ENCODE measurements around the gene ABCF1.
A peak's percentile ranks its signal among the peaks of the same experiment; 100 is the strongest.

ABCF1 gene

DNA sequence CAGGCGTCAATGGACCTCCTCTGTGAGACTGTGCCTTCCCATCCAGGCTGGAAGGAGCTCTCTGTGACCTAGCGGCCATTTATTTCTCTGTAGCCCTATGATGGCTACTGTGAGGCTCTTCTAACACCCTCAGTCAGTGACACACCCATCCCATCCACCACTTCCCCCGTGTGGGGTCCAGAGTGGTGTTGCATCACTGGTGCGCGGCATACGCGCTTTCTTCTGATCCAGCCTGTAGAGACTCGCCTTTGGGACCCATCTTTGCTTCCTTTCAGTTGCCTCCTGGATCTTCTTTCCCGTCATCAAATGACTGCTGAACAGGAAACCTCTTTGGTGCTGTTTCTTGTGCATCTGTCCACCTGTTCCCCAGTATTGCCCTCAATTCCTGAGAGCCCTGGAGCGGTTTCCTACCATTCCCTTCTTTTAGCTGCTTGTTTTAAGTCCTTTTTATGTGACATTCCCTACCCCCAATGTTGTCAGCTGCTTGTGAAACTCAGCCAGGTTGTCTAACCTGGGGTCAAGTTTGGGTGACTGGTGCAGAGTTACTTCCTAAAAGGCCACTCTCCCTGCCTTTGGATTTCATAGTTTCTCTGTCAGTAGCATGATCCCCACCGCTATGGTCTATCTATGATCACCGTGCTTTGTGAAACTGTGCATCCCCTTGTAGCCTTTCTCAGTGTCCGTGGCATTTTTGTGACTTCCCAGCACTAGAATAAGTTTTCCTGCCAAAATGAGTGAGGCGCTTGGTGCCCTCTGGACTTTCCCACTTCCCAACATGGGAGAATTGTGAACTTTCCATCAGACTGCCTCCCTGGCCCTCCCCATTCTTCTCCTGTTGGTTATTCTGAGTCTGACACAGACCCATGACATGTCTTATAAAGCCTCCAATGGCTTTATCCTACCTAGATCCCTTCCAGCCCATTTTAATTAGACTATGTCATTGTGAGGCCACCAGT lies 8.5 kb upstream of the ABCF1 start:
- H3K4me3 ChIP-seq (ENCODE audit: low read depth, low read length): no peak overlapping the region
- no peak for DNase-seq (ENCODE audit: low read depth)
- TF ChIP-seq, protein P1, sequence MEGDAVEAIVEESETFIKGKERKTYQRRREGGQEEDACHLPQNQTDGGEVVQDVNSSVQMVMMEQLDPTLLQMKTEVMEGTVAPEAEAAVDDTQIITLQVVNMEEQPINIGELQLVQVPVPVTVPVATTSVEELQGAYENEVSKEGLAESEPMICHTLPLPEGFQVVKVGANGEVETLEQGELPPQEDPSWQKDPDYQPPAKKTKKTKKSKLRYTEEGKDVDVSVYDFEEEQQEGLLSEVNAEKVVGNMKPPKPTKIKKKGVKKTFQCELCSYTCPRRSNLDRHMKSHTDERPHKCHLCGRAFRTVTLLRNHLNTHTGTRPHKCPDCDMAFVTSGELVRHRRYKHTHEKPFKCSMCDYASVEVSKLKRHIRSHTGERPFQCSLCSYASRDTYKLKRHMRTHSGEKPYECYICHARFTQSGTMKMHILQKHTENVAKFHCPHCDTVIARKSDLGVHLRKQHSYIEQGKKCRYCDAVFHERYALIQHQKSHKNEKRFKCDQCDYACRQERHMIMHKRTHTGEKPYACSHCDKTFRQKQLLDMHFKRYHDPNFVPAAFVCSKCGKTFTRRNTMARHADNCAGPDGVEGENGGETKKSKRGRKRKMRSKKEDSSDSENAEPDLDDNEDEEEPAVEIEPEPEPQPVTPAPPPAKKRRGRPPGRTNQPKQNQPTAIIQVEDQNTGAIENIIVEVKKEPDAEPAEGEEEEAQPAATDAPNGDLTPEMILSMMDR (conservative IDR thresholded peaks at IDR 0.05; ENCODE audit: low read depth, low read length): no peak

DNA sequence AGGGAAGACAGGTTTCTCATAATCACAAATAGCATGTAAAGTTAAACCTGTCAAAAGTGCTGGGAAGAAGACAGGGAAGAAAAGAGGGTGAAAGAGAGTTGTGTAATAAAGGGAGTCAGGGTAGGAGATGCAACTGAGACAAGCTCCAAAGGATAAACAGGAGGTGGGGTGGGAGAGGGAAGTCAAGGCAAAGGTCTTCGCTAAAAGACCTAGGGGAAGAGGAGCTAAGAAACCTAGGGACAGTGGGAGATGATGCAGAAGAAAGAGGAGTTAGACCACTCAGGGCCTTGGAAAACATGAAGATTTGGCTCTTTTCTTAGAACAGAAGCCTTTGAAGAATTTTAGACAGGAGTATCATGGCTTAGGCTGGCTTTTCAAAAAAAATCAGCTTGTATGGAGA lies 7.1 kb upstream of the ABCF1 start:
- TF ChIP-seq, protein P1 (conservative IDR thresholded peaks at IDR 0.05; ENCODE audit: low read depth, low read length): no peak
- no peak overlapping the region for H3K4me3 ChIP-seq (ENCODE audit: low read depth, low read length)
- no peak for DNase-seq (ENCODE audit: low read depth)

DNA sequence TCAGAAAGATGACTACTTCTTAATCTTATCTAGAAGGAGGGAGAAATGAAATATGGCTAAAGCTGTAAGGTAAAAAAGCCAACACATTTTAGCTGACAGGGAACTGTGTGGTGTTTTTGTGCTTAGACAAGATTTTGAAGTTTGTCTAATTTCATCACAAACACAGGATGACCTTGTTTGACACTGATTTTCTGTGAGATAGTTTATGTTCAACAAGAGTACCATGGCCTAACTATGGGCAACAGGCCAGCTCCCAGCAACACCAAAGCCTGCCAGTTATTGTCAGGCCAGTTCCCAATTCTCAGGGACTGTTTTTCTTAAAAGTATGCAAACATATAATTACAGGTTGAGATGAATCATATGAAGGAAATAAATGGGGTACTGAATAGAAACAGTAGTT lies 5.5 kb upstream of the ABCF1 start:
- peak; percentile 22 for DNase-seq (ENCODE audit: low read depth)
- H3K4me3 ChIP-seq (ENCODE audit: low read depth, low read length): no peak overlapping the region
- TF ChIP-seq, protein P1 (conservative IDR thresholded peaks at IDR 0.05; ENCODE audit: low read depth, low read length): no peak

DNA sequence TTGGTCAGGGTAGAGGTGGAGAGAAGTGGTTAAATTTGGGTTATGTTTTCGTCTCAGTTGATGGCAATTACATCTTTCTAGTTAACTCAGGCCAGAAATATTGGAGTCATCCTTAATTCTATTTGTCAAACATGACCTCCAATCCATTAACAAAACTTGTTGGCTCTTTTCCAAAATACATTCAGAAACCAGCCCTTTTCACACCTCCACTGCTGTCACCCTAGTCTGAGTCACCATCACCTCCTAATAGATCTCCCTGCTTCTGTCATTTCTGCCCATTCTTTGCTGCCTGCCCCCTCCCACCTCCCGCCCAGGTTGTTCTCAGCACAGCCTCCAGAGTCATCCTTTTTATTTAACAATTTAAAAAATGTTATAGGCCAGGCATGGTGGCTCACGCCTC lies 3.0 kb upstream of the ABCF1 start:
- DNase-seq (ENCODE audit: low read depth): no peak
- H3K4me3 ChIP-seq (ENCODE audit: low read depth, low read length): no peak overlapping the region
- TF ChIP-seq, protein P1 (conservative IDR thresholded peaks at IDR 0.05; ENCODE audit: low read depth, low read length): no peak

DNA sequence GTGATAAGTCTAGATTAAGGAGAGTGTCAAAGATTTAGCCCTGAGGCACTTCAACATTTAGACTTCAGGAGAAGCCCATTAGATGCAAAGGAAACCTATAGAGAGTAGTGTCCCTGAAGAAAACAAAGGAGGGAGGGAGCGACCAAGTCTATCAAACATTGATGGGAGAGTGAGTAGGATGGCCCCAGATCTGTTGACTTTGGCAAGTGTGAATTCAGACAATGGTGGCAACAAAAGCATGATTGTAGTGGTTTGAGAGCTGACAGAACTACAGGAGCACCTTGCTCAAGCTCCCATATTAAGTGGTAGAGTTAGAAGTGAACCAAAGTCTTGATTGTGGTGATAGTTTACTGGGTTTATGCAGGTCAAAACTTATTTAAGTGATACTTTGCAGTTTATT lies 979 bp upstream of the ABCF1 start:
- TF ChIP-seq, protein P1 (conservative IDR thresholded peaks at IDR 0.05; ENCODE audit: low read depth, low read length): no peak
- peak overlapping the region; percentile 79 for H3K4me3 ChIP-seq (ENCODE audit: low read depth, low read length)
- DNase-seq (ENCODE audit: low read depth): no peak

DNA sequence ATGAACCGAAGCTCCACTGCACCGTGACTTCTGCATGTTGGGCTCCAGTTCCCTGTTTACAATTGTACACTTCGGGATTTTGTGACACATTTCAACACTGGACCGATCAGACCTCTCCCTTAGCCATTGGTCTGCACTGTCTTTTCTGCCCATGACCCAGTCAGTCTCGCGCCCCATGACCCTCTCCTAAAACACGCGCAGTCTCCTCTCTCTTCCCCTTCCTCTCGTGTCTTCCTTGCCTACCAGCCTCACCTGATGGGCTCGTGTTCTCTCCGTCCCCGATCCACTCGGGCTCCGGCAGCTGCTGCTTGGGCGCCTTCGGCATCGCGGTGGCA lies 535 bp upstream of the ABCF1 start:
- TF ChIP-seq, protein P1 (conservative IDR thresholded peaks at IDR 0.05; ENCODE audit: low read depth, low read length): no peak
- peak overlapping the region; percentile 79 for H3K4me3 ChIP-seq (ENCODE audit: low read depth, low read length)
- no peak for DNase-seq (ENCODE audit: low read depth)

DNA sequence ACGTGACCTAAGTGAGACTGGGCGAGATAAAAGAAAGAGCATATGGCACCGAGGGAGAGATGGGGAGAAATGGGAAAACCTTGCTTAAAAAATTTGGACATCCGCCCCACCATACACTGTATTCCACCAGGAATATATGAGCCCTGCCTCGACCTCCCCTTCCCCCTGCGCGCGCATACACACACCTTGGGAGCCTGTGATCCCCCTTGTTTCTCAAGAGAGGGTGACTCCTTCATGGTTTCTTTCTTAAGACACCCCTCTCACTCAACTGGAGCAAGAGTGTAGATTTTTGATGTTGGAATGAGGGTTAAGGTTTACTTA lies 480 bp downstream of the ABCF1 start:
- TF ChIP-seq, protein P1 (conservative IDR thresholded peaks at IDR 0.05; ENCODE audit: low read depth, low read length): no peak
- no peak for DNase-seq (ENCODE audit: low read depth)
- H3K4me3 ChIP-seq (ENCODE audit: low read depth, low read length): peak overlapping the region; percentile 79
